ENCODE measurements around the gene SFTA2. TPM values are rescaled to one million over a fixed set of nuclear protein-coding genes. Genes with fewer than 3 reads are reported as not detected.

Gene SFTA2
- total and polyA plus RNA-seq, 2 donors (not counting 1 experiment from before 2014, with no cell fraction given), result not detected

DNA sequence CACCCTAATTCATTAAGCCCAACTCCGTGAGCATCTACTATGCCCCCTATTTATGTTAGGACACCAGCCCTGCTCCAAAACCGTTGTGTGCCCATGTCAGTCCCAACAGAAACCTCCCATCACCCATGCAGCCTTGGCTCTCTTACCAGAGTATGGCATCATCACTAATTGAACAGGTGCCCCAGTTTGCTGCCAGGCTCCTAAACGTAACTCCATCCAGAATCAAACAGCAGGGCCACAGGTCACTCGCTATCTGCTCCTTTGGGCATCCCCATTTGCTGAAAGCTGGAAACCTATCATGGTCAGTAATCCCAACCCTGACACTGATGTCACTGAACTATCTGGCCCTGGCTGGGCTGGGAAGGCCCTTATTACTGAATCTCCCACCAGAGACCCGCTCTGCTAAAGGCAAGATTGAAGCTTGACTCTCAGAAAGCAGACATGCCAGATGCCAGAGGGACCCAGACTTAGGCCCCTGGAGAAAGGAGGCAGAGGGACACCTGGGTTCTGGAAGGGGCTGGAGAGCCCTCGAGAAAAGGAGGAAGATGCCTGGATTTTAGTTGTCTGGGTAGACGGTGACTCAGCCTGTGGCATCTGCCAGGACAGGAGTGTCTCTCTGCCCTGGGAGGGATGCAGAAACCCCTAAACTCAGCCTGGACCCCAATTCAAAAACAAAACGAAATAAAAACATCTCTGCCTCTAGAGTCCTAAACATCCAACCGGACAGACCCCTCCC is 22.8 kb upstream of the SFTA2 start:
- peaks cover 18% of the 10 kb centered on the region for H3K27me3 Mint-ChIP-seq
- Histone ChIP-seq H3K27me3 (replicated peaks in 1 of 4; ENCODE audit: control extremely low read depth in 1 of 4, control insufficient read depth in 3 of 4, insufficient read depth in 4 of 4, low read length in 3 of 4) (peaks cover 0 to 4% (median 1%) of the 10 kb centered on the region in 4 experiments), H3K4me1 (ENCODE audit: control insufficient read depth in 2 of 2, insufficient read depth in 2 of 2, low read length in 2 of 2) (peaks cover 12 to 20% of the 10 kb centered on the region in 2 donors)

More for the DNA sequence above, 22.8 kb upstream of the SFTA2 start:
- intact Hi-C loops (cut with micrococcal nuclease), result no loop called here
- Histone ChIP-seq H3K79me2 (ENCODE audit: control insufficient read depth, insufficient read depth, low read length) (no peaks in the 10 kb centered on the region), H3K4me3 (ENCODE audit: control extremely low read depth in 1 of 5, extremely low read depth in 1 of 5, insufficient read depth in 1 of 5, low read depth in 2 of 5, low read length in 4 of 5) (peak overlapping the region in 4 of 5 experiments; percentile 51 to 69 (median 54)), H3K27ac (ENCODE audit: low read length in 2 of 2) (peak overlapping the region in 1 of 2 donors; percentile 67), H3K4me2 (replicated peaks; ENCODE audit: low read depth, low read length, poor library complexity, severe bottlenecking) (peak overlapping the region; percentile 83), H3K9me3 (ENCODE audit: control extremely low read depth in 1 of 3, control insufficient read depth in 2 of 3, insufficient read depth in 1 of 3, low read length in 2 of 3) (no peaks in the 10 kb centered on the region), H3K36me3 (replicated peaks in 1 of 2; ENCODE audit: control extremely low read depth in 1 of 2, control insufficient read depth in 1 of 2, extremely low read depth in 1 of 2, insufficient read depth in 2 of 2, low read length in 1 of 2) (no peaks in the 10 kb centered on the region), H4K20me1 (ENCODE audit: control insufficient read depth, insufficient read depth, low read length, poor library complexity, severe bottlenecking) (no peaks in the 10 kb centered on the region), H3K9ac (ENCODE audit: low read length) (peak overlapping the region; percentile 70), H2AFZ (ENCODE audit: insufficient read depth, low read depth, low read length, poor library complexity, severe bottlenecking) (peak overlapping the region; percentile 89)
- DNase-seq (no peak), ATAC-seq (ENCODE audit: low read depth) (no peak)
- Mint-ChIP-seq H3K27ac (peak overlapping the region; percentile 90), H3K4me1 (peaks cover 17% of the 10 kb centered on the region), H3K4me3 (peak overlapping the region; percentile 91), H3K9me3 (ENCODE audit: insufficient read depth) (no peaks in the 10 kb centered on the region)
- 73% methylated on average over 7 of the region's 9 CpGs for WGBS (ENCODE audit: insufficient coverage)
- ChIA-PET POLR2A (interaction anchor here (0.8 to 1.3 kb wide), 2 partner anchors 41 to 71 kb away, joined by 3 read pairs; partner anchors contain the start of genes DDR1 and VARS2), CTCF (interaction anchor here (0.9 to 1.4 kb wide), 7 partner anchors 9 to 132 kb away, joined by 3 to 4 read pairs (median 4); partner anchors contain the start of genes GTF2H4 and MUCL3)
- TF ChIP-seq, protein P1, sequence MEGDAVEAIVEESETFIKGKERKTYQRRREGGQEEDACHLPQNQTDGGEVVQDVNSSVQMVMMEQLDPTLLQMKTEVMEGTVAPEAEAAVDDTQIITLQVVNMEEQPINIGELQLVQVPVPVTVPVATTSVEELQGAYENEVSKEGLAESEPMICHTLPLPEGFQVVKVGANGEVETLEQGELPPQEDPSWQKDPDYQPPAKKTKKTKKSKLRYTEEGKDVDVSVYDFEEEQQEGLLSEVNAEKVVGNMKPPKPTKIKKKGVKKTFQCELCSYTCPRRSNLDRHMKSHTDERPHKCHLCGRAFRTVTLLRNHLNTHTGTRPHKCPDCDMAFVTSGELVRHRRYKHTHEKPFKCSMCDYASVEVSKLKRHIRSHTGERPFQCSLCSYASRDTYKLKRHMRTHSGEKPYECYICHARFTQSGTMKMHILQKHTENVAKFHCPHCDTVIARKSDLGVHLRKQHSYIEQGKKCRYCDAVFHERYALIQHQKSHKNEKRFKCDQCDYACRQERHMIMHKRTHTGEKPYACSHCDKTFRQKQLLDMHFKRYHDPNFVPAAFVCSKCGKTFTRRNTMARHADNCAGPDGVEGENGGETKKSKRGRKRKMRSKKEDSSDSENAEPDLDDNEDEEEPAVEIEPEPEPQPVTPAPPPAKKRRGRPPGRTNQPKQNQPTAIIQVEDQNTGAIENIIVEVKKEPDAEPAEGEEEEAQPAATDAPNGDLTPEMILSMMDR (IDR thresholded peaks at IDR 0.05), result no peak

Data from B cell (primary cell).